Left ventricle myocardium inferior (tissue), 1 donor: ENCODE data around the gene STK32B. TPM values are rescaled to one million over a fixed set of nuclear protein-coding genes. Genes with fewer than 3 reads are reported as not detected.

ENCODE experiments used
- DNase-seq: peaks from one replicate; pipeline ENCODE4 v3.0.0-alpha.2; 2020
- H3K27ac ChIP-seq: fragments of 200-600 bp; replicated peaks from 2 replicates; pipeline ENCODE4 v1.8.0; 2021
- H3K27me3 ChIP-seq: fragments of 200-600 bp; 2 replicates; pipeline ENCODE4 v1.8.0; 2021; ENCODE audit warnings: low read depth
- H3K36me3 ChIP-seq: fragments of 200-600 bp; 2 replicates; pipeline ENCODE4 v1.8.0; 2021
- H3K4me1 ChIP-seq: fragments of 200-600 bp; 2 replicates; pipeline ENCODE4 v1.8.0; 2021
- H3K4me3 ChIP-seq: fragments of 200-600 bp; 2 replicates; pipeline ENCODE4 v1.8.0; 2021; ENCODE audit warnings: mild to moderate bottlenecking, moderate library complexity
- H3K9me3 ChIP-seq: fragments of 200-600 bp; replicated peaks from 2 replicates; pipeline ENCODE4 v1.8.0; 2021
- CTCF ChIP-seq: fragments of 200-600 bp; IDR thresholded peaks from 2 replicates; pipeline ENCODE4 v1.8.0; 2021; ENCODE audit warnings: antibody characterized with exemption, mild to moderate bottlenecking, borderline replicate concordance
- intact Hi-C: fragments of 100-400 bp; cut with micrococcal nuclease; formaldehyde crosslinking; loops from one replicate; pipeline ENCODE4 v1.11.0; 2022
- total RNA-seq: library from RNA; stranded (reverse); fragmentation: NEBNext Ultra II Directional; extraction: Animal tissue kit (Norgen Biotek cat#: 25700); gene quantifications from one replicate; pipeline ENCODE4 v1.2.1, GENCODE V29; 2021
- donor health status: DM: no; HTN: yes; CAD: no; lungs with severe emphysema.

The STK32B gene
- total RNA-seq, 1 donor from 2014 or later, result 0.55 TPM

- Histone ChIP-seq H3K27me3 (no peaks in the 10 kb centered on the region), H3K36me3 (no peaks in the 10 kb centered on the region), H3K4me3 (no peak overlapping the region), H3K9me3 (peaks cover 18% of the 10 kb centered on the region), H3K27ac (no peak overlapping the region), H3K4me1 (no peaks in the 10 kb centered on the region)
- no peak for TF ChIP-seq CTCF
- intact Hi-C loops, result no loop called here
- DNase-seq, result no peak
Observed at GRCh38 chr4:5479518-5480060, 428.3 kb downstream of the STK32B start.

GRCh38 chr4:5488413-5488812 lies 437.1 kb downstream of the STK32B start:
- no peak overlapping the region for H3K4me3 ChIP-seq
- DNase-seq, result no peak
- H3K27me3 ChIP-seq, result peaks cover 8% of the 10 kb centered on the region
- H3K36me3 ChIP-seq, result no peaks in the 10 kb centered on the region
- H3K4me1 ChIP-seq, result no peaks in the 10 kb centered on the region
- intact Hi-C loops, result no loop called here
- TF ChIP-seq CTCF, result no peak
- no peak overlapping the region for H3K27ac ChIP-seq
- peaks cover 62% of the 10 kb centered on the region for H3K9me3 ChIP-seq

DNA sequence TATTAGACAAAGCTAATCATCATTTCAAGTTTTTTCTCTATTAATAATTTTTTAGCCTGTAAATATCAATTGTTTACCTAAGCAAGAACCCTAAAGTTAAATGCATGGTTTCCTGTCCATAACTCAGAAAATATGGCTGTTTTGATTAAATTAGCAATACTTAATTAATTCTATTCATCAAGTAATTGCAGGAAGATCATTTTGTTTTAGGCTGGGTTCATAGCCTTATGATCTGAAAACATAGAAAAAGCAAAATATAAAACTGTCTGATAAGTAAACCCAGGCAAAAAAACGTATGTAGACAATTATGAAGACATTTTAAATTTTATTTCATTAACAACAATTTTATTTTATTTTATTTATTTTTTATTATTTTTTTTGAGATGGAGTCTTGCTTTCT lies 438.0 kb downstream of the STK32B start:
- intact Hi-C loops, result no loop called here
- H3K4me1 ChIP-seq, result no peaks in the 10 kb centered on the region
- H3K27me3 ChIP-seq, result peaks cover 8% of the 10 kb centered on the region
- H3K27ac ChIP-seq, result no peak overlapping the region
- DNase-seq, result no peak
- peaks cover 65% of the 10 kb centered on the region for H3K9me3 ChIP-seq
- TF ChIP-seq CTCF, result no peak
- H3K36me3 ChIP-seq, result no peaks in the 10 kb centered on the region
- no peak overlapping the region for H3K4me3 ChIP-seq

DNA sequence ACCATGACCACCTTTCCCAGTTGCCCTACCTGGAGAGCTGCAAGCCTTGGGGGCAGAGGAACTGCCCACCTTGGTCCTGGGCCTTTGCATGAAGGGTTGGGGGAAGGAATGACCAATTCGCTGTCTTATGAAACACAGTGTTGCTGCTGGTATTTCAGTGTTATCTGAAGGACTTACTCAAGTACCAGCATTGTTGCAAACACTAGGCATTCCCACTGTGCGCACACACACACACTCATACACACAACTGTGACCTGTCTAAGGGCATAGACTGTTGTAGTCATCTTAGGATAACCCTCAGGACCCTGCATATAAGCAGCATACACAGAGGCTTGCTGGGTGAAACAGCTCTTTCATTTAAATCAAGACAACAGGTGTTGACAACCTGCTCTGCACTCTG lies 446.2 kb downstream of the STK32B start:
- no peak for DNase-seq
- Histone ChIP-seq H3K4me1 (no peaks in the 10 kb centered on the region), H3K9me3 (peaks cover 9% of the 10 kb centered on the region), H3K4me3 (no peak overlapping the region), H3K27ac (no peak overlapping the region), H3K27me3 (no peaks in the 10 kb centered on the region), H3K36me3 (no peaks in the 10 kb centered on the region)
- intact Hi-C loops, result no loop called here
- no peak for TF ChIP-seq CTCF

- no peaks in the 10 kb centered on the region for H3K9me3 ChIP-seq
- H3K36me3 ChIP-seq, result no peaks in the 10 kb centered on the region
- H3K4me3 ChIP-seq, result no peak overlapping the region
- no peak overlapping the region for H3K27ac ChIP-seq
- TF ChIP-seq CTCF, result no peak
- intact Hi-C loops, result no loop called here
- H3K27me3 ChIP-seq, result peaks cover 6% of the 10 kb centered on the region
- H3K4me1 ChIP-seq, result no peaks in the 10 kb centered on the region
- DNase-seq, result no peak
Observed at GRCh38 chr4:5500165-5500564, 448.9 kb downstream of the STK32B start.
